GM21786 (cell line): ENCODE data around the gene CHD1.

Experiments used
- ATAC-seq: cut with Tn5 transposase; IDR thresholded peaks from one replicate; pipeline ENCODE4 v1.9.1; 2021; ENCODE audit not compliant: unreplicated experiment

The CHD1 gene

DNA sequence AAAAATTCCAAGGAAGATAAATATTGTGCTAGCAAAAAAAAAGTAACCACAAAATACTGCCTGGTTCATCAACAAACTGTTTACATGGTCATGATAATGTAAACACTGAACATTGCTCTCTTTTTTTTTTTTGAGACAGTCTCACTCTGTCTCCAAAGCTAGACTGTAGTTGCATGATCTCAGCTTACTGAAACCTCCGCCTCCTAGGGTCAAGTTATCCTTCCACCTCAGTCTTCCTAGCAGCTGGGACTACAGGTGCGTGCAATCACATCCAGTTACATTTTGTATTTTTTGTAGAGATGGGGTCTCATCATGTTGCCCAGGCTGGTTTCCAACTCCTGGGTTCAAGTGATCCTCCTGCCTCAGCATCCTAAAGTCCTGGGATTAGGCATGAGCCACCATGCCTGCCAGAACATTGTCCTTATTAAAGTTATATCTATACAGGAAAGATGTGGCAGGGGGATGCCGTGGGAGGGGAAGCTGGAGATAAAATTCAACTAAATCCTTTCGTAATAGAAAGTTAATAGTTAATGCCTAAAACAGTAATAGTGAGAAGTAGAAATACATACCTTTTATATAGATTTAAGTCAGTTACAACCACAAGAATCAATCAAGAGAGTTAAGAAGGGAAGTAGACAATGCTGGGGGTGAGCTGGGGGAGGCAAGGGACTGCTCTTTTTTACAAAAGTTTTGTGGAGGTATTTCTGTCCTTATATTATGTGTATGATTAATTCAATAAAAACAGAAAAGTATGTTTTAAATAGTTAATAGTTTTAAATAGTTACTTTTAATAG, 103.0 kb downstream of the CHD1 start:
- no peak for ATAC-seq

GRCh38 chr5:98816582-98817222, 112.1 kb downstream of the CHD1 start:
- ATAC-seq, result no peak

GRCh38 chr5:98813755-98814154, 115.1 kb downstream of the CHD1 start:
- ATAC-seq, result no peak

DNA sequence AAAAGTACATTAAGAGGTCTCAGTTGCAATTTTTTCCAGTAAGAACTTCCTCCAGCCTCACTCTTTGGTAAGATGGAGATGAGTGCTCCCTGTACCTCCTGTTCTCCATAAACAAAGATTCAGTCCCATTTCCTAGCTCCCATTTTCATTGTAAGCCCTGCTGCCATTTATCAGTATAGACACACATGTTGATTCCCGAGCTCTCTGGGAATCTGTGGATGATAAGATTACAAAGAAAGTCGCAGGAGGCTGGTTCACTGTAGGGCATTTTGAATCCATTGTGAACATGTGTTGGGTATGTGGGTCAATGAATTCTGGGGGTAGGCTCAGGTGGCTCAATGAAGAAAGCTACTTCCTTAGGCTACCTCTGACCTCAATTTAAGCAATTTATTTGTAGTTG, 118.6 kb downstream of the CHD1 start:
- ATAC-seq, result no peak

DNA sequence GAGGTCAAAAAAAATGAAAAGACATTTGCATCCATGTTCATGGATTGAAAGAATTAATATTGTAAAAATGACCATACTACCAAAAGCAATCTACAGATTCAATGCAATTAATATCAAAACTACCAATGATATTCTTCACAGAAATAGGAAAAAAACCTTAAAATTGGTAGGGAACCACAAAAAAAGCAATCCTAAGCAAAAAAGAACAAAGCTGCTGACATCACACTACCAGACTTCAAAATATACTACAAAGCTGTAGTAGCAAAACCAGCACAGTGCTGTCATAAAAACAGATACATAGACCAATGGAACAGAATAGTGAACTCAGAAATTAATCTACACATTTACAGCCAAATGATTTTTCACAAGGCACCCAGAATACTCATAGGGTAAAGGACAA, 121.0 kb downstream of the CHD1 start:
- no peak for ATAC-seq

DNA sequence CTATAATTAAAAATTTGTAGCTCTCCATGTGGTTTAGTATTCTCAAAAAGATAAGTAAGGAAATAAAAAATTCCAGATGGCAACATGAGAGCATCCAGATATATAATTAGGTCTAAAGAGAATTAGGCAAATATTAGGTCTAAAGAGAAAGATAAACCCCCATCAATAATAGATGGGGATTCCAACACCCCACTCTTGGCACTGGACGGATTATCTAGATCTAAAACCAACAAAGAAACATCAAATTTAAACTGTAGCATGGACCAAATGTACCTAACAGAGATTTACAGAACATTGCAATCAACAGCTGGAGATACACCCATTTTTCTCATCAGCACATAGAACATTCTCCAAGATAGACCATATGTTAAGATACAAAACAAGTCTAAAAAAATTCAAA, 123.7 kb downstream of the CHD1 start:
- ATAC-seq, result no peak

- no peak for ATAC-seq
These were observed 124.7 kb downstream of the CHD1 start for GRCh38 chr5:98804066-98804465.
